Activated naive CD8-positive, alpha-beta T cell treated with anti-CD3 and anti-CD28 coated beads, Interleukin-2, amount 10 ng/mL, durations not matched to agents 7 days and 5 days (primary cell): ENCODE data around the gene GAB4. TPM values are rescaled to one million over a fixed set of nuclear protein-coding genes. Genes with fewer than 3 reads are reported as not detected.

Source experiments
- ATAC-seq: fragments of 150-1000 bp; cut with Tn5 transposase; one replicate; pipeline ENCODE4 v1.10.0; 2021; ENCODE audit warnings: low read depth, moderate library complexity
- POLR2A ChIA-PET: fragments of 350-600 bp; sonication (Branson Sonifier 250); formaldehyde crosslinking; loops from one replicate; lab custom pipeline; 2021; ENCODE audit warnings: antibody characterized with exemption; lab: Charles Lee
- DNase-seq: peaks from one replicate; pipeline ENCODE4 v3.0.0; 2021
- H3K27ac Mint-ChIP-seq: one replicate; pipeline ENCODE4 v1.8.0; 2022; ENCODE audit warnings: mild to moderate bottlenecking, mixed read lengths
- H3K27me3 Mint-ChIP-seq: one replicate; pipeline ENCODE4 v1.8.0; 2022; ENCODE audit warnings: mild to moderate bottlenecking, moderate library complexity, mixed read lengths
- H3K36me3 Mint-ChIP-seq: one replicate; pipeline ENCODE4 v1.8.0; 2021; ENCODE audit warnings: mild to moderate bottlenecking, mixed read lengths
- H3K4me1 Mint-ChIP-seq: one replicate; pipeline ENCODE4 v1.8.0; 2021; ENCODE audit warnings: mixed read lengths
- H3K4me3 Mint-ChIP-seq: one replicate; pipeline ENCODE4 v1.8.0; 2022; ENCODE audit warnings: mild to moderate bottlenecking, moderate library complexity, mixed read lengths
- H3K9me3 Mint-ChIP-seq: one replicate; pipeline ENCODE4 v1.8.0; 2021; ENCODE audit warnings: mixed read lengths
- total RNA-seq, 2 experiments: library from RNA; stranded (reverse); gene quantifications; one replicate each; pipeline ENCODE4 v1.2.3, GENCODE V29; 2021

The GAB4 gene
- total RNA-seq, 2 experiments from 2014 or later, result not detected

DNA sequence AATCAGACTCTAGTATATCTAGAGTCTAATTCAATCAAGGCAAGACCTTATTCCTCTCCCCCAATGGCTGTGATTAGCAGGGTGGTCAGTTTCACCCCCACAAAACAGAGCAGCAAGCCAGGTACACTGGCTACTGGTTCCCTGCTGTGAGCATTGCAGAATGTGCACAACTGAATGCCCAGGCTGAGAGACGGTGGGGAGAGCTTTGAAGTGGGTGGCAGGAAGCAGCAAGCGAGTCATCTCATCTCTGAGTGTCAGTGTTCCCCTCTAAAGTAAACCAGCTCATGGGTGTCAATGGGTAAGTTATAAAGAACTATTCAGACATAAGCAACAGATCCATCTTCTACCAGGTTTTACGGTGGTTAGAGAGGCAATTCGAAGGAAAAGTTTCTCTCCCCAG, 37.6 kb downstream of the GAB4 start:
- Mint-ChIP-seq H3K27me3 (peaks cover 6% of the 10 kb centered on the region), H3K4me3 (no peak overlapping the region), H3K9me3 (no peaks in the 10 kb centered on the region), H3K36me3 (no peaks in the 10 kb centered on the region), H3K4me1 (peaks cover 11% of the 10 kb centered on the region), H3K27ac (no peak overlapping the region)
- POLR2A ChIA-PET, result no interaction called here
- peak; percentile 94 for ATAC-seq
- no peak for DNase-seq

DNA sequence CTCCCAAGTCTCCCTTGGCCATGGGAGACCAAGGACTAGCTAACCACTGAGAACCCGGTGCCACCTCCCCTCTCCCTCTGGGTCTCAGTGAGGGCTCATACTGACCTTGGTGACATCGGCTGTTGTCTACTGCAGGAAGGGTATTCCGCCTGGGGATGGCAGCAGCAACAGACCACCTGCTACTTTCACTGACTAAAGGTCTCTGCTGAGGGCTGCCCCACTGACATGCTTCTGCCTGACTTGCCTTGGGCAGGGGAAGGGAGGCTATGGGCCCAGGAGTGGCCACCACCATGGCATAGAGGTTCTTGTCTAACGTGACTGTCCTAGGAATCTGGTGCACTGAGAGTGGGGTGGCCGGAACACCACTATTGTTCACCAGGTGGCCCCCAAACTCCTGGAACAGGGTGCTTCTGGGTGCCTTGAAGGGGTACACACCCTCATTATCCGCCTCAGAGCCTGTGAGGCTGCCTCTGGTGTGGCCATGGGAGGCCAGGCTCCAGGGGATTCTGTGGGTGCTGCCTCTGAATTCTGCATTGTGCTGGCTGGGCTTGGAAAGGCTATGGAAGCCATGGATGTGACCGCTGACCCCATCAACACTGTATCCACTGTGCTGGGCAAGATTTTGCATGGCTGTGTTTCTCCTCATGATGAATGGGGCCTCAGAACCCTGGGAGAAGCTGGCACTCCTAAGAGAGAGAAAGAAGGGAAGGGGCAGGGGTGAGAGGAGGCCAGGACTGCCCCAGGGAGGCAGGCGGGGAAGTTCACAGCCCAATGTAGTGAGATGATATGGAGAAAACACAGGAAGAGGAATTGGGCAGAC, 38.3 kb downstream of the GAB4 start:
- Mint-ChIP-seq H3K9me3 (no peaks in the 10 kb centered on the region), H3K4me3 (no peak overlapping the region), H3K27ac (no peak overlapping the region), H3K36me3 (no peaks in the 10 kb centered on the region), H3K4me1 (peaks cover 11% of the 10 kb centered on the region), H3K27me3 (peaks cover 6% of the 10 kb centered on the region)
- DNase-seq (no peak), ATAC-seq (no peak)
- POLR2A ChIA-PET, result no interaction called here

DNA sequence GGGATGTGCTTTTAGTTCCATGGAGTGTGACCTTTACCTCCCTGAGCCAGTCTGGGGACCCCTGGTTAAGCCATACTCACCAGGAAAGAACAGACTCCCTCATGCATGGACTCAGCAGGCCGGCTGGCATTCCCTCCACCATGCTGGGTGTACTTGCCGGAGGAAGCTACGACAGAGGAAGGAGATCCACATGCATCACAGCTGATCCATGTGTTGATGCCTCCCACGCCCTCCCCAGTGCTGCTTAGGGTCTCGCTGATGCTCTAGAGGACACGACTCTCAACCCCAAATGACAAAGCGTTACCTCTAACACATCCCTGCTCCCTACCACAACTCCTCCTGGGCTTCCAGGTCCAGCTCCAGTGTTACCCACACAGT, 39.8 kb downstream of the GAB4 start:
- no peak for ATAC-seq

DNA sequence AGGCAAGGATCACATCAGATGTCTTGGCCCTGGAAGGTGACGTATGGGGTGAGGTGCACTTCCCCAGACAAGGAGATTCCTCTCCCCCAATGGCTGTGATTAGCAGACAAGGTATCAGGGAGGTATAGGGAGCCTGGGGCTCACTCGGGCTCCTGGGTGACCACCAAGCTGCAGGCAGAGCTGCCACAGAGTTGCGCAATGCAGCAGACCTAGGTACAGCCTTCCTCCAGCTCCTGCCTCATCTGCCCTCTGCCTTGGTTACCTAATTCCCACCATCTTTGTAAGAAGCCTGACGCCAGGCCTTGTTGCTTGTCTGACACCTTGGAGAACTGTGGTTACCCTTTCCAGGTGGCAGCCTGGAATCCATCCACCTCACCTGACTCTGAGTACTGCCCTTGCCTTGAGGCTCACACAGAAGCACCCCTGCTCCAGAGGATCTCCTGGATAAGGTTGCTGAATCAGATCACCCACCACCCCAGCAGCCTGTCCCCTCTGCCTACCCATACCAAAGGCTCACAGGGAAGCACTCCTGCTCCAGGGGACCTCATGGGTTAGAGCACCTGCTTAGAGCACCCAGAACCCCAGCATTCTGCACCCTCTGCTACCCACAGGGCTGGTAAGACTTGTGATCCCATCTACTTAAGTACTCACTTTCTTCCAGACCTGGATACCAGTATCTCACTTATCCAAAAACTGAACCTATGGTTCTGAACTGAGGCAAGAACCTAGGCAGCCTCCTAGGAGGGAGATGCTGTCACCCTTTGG, 40.4 kb downstream of the GAB4 start:
- ATAC-seq, result no peak
- H3K36me3 Mint-ChIP-seq, result no peaks in the 10 kb centered on the region
- POLR2A ChIA-PET, result no interaction called here
- no peak for DNase-seq
- H3K4me1 Mint-ChIP-seq, result peaks cover 10% of the 10 kb centered on the region
- H3K9me3 Mint-ChIP-seq, result no peaks in the 10 kb centered on the region
- peaks cover 4% of the 10 kb centered on the region for H3K27me3 Mint-ChIP-seq
- H3K4me3 Mint-ChIP-seq, result no peak overlapping the region
- H3K27ac Mint-ChIP-seq, result no peak overlapping the region

More for the DNA sequence above, 39.8 kb downstream of the GAB4 start:
- Mint-ChIP-seq H3K27me3 (peaks cover 6% of the 10 kb centered on the region), H3K27ac (no peak overlapping the region), H3K36me3 (no peaks in the 10 kb centered on the region), H3K4me3 (no peak overlapping the region), H3K4me1 (peaks cover 10% of the 10 kb centered on the region), H3K9me3 (no peaks in the 10 kb centered on the region)
- POLR2A ChIA-PET, result no interaction called here
- DNase-seq, result no peak

DNA sequence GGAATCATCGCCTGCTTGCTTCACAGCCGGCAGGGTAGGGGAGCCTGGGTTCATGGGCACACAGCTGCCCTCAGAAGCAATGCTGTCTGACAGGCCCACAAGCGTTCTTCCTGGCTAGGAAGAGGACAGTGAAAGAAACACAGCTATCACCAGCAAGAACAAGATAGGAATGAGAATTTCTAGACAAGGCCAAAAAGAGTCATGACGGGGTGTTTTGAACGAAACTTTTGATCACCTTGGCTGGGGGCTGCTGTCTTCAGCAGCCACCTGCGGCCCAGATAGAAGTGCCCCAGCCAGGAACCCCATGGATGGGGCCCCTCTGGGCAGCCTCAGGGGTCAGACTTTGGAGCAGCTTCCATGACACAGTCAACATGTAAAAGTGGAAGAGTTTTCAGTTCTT, 41.8 kb downstream of the GAB4 start:
- Mint-ChIP-seq H3K36me3 (no peaks in the 10 kb centered on the region), H3K4me1 (peaks cover 10% of the 10 kb centered on the region), H3K27ac (no peak overlapping the region), H3K9me3 (no peaks in the 10 kb centered on the region), H3K4me3 (no peak overlapping the region), H3K27me3 (no peaks in the 10 kb centered on the region)
- ATAC-seq, result no peak
- POLR2A ChIA-PET, result no interaction called here
- DNase-seq, result no peak

DNA sequence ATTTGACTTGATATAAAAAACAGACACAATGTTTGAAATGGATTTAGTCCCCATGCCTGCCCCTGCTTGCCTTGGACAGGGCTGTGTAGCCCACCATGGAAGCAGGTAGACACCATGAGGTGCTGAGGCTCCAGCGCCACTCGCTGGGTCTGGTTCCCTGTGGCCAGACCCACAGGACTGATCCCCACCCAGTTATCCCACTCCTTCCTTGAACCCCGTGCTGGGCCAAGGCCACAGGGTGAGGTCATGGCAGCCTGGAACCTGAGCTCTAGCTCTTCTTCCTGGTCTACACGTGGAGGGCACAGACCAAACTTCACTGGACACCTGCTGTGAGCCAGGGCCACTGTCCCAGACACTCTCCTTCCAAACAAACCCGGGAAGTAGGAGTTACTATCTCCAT, 42.5 kb downstream of the GAB4 start:
- H3K4me1 Mint-ChIP-seq, result peaks cover 5% of the 10 kb centered on the region
- POLR2A ChIA-PET, result no interaction called here

DNA sequence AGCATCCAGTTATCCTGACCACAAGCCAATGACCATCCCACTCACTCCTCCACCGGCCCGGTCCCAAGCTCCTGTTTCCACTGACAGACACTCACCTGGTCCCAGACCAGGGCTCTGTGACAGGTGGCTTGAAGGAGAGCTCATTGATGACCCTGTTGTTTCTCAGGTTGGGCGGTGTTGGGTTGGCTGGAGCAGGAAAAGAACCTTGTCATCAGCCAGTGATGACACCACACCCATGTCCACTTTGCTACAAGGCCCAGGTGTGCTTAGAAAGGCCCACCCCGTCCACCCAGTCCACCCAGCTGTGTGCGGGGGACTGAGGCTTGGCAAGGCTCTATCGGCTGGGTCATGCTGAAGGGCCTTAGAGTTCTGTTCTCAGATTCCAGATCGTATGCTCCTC, 42.9 kb downstream of the GAB4 start:
- POLR2A ChIA-PET, result no interaction called here
- H3K36me3 Mint-ChIP-seq, result no peaks in the 10 kb centered on the region
- H3K27ac Mint-ChIP-seq, result no peak overlapping the region

More for the DNA sequence above, 42.5 kb downstream of the GAB4 start:
- ATAC-seq, result no peak
- H3K9me3 Mint-ChIP-seq, result no peaks in the 10 kb centered on the region
- H3K36me3 Mint-ChIP-seq, result no peaks in the 10 kb centered on the region
- H3K4me3 Mint-ChIP-seq, result no peak overlapping the region
- no peaks in the 10 kb centered on the region for H3K27me3 Mint-ChIP-seq
- no peak for DNase-seq
- H3K27ac Mint-ChIP-seq, result no peak overlapping the region

DNA sequence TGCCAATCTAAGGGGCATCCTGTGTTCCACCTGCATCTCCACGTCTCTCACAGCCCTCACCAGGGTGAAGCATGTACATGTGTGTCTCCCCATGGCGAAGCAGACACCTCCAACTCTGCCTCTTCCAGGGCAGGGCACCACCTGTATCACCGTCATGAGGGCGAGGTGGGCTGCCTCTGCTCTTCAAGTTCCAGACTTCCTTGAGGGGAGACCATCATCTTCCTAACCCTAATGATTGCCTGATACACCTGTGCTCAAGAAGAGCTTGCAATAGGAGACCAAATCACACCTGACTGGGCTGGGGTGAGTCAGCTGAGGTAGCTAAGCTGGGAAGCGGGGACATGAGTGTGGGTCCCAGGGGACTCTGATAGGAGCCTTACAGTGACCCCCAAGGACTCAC, 43.7 kb downstream of the GAB4 start:
- DNase-seq (no peak), ATAC-seq (no peak)
- no peaks in the 10 kb centered on the region for H3K27me3 Mint-ChIP-seq
- no peak overlapping the region for H3K4me3 Mint-ChIP-seq
- no peaks in the 10 kb centered on the region for H3K4me1 Mint-ChIP-seq
- peak overlapping the region; percentile 11 for H3K27ac Mint-ChIP-seq
- POLR2A ChIA-PET, result no interaction called here
- H3K36me3 Mint-ChIP-seq, result no peaks in the 10 kb centered on the region
- H3K9me3 Mint-ChIP-seq, result no peaks in the 10 kb centered on the region

More for the DNA sequence above, 42.9 kb downstream of the GAB4 start:
- Mint-ChIP-seq H3K4me1 (peaks cover 2% of the 10 kb centered on the region), H3K27me3 (no peaks in the 10 kb centered on the region), H3K4me3 (no peak overlapping the region), H3K9me3 (no peaks in the 10 kb centered on the region)
- no peak for DNase-seq
- no peak for ATAC-seq

DNA sequence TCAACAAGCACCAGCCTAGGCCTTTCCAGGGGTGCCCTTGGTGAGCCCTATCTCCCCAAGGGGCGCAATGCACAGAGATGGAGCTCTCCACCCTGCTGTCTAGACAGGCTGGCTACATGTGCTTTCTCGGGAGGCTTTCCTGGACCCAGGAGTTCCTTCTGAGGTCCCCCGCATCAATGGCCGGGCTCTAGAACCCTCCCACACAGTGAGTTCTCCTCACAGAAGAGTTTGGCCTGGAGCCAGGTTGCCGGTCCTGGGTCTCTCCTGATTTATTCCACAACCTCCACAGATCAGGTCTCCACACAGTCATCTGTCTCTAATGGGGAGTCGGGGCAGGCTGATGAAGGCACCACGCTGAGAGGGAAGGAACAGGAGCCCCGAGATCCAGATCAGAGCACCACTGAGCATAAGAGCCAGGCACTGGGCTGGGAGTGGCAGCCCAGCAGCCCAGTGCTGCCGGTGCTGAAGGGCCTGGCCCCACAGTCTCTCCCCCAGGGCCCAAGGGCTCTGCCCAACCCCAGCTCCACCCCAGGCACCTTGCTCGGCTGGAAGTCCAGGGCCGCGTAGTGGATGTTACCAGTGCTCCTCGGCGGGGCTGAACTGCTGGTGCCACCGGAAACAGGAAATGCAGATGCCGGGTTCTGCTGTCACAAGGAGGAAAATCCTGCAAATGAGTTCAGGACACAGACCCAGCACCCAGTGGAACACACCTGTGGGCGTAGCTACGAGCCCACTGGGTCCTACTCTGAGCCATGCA, 44.7 kb downstream of the GAB4 start:
- DNase-seq, result no peak
- H3K27me3 Mint-ChIP-seq, result no peaks in the 10 kb centered on the region
- ATAC-seq, result no peak
- no peak overlapping the region for H3K4me3 Mint-ChIP-seq
- POLR2A ChIA-PET, result no interaction called here
- no peak overlapping the region for H3K27ac Mint-ChIP-seq
- no peaks in the 10 kb centered on the region for H3K4me1 Mint-ChIP-seq
- H3K36me3 Mint-ChIP-seq, result no peaks in the 10 kb centered on the region
- no peaks in the 10 kb centered on the region for H3K9me3 Mint-ChIP-seq

DNA sequence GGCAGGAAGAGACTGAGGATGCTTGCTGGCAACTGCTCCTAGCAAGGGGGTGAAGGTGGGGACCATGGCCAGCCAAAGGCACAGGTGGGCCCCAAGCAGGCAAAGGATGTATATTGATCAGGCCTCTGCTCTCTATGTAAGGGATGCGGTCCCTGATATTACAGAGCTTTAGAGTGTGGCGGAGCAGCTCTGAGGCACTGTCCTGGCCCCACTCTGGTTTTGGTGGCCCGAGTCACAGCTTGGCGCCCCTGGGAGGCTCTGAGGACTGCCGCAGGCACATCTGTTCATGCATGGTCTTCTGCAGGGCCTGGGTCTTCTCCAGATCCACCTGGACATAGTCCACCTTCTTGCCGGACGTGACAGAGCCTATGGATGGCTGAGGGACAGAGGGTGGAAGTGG, 45.5 kb downstream of the GAB4 start:
- POLR2A ChIA-PET, result no interaction called here
- DNase-seq (no peak), ATAC-seq (no peak)
- Mint-ChIP-seq H3K27me3 (no peaks in the 10 kb centered on the region), H3K9me3 (no peaks in the 10 kb centered on the region), H3K27ac (no peak overlapping the region), H3K4me3 (no peak overlapping the region), H3K4me1 (no peaks in the 10 kb centered on the region), H3K36me3 (no peaks in the 10 kb centered on the region)

DNA sequence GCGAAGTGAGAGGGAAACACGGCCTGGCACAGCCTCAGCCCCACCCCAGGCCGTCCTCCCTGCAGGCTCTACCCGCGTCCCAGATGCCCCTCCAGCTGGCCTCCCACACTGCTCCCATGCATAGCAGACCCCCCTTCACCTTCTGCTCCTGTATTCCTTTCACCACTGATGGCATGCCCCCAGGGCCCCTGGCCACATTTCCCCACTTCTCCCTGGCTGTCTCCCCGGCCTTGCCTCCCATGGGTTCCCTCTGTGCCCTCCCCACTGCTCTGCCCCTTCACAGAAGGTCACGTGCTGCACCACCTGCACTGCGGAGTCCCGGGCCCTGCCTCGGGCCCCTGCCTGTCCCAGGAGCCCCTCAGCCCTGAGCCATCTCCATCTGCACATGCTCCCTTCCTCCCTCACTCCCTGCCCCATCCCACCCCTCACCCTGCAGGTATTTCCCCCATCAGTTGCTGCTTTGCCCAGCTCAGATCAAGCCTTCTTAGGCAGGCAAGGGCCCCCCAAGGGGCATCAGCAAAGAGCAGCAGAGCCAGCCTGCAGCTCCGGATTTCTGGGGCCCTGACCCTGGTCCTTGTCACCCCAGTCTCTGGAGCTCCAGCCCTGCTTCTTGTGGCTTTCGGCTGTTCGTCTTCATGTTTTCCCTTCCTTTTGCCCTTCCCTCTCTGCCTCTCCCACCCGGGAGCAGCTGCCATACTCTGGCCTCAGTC, 46.4 kb downstream of the GAB4 start:
- ATAC-seq, result no peak
- Mint-ChIP-seq H3K4me3 (no peak overlapping the region), H3K27me3 (no peaks in the 10 kb centered on the region), H3K36me3 (no peaks in the 10 kb centered on the region), H3K27ac (peak overlapping the region; percentile 6), H3K4me1 (no peaks in the 10 kb centered on the region), H3K9me3 (no peaks in the 10 kb centered on the region)
- DNase-seq, result no peak
- POLR2A ChIA-PET, result no interaction called here

DNA sequence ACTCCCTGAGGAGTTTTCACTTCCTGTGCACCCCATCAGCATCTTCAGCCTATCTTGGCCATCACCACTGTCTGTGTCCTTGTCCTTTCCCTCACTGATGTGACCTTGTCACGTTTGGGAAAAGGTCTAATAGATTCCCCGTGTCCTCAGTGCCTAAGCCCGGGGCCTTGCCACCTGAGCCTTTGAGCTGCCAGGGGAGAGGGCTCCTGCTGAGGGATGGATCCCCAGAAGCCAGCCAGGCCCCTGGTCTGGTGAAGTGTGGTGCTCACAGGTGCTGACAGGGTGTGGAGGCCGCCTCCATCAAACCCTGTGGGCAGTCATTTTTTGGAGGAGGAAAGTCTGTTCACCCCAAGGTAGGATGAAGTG, 47.2 kb downstream of the GAB4 start:
- Mint-ChIP-seq H3K27ac (no peak overlapping the region), H3K27me3 (no peaks in the 10 kb centered on the region), H3K4me1 (peaks cover 2% of the 10 kb centered on the region), H3K9me3 (no peaks in the 10 kb centered on the region), H3K4me3 (no peak overlapping the region), H3K36me3 (no peaks in the 10 kb centered on the region)
- DNase-seq, result no peak
- ATAC-seq, result no peak
- POLR2A ChIA-PET, result no interaction called here

DNA sequence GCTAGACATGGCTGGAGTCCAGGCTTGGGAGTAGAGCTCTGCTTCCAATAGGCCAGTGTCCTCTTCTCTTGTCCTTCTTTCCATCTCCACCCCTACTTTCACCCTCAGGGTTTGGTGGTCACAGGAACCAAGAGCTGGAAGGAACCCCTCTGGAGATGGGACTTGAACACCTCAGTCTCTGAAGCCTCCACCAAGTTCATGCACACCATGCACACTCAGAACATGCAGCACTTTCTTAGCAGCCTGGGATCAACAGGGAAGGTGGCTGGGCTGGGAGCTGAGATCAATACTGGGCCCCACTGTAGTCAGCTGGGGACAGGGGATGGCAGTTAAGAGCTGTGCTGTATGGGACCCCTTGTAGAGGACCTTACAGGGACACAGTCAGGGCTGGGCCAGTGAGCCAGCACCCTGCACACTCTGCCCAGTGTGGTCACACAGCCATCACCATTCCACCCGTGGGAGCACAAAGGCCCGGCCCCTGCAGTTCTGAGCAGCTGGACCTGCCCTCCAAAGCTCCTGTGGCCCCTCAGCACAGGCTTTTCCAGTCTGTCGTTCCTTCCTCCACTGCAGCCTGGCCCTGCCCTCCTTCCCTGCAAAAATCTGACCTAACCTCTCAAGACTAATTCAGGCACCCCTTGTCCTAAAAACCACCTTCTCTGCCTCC, 47.7 kb downstream of the GAB4 start:
- ATAC-seq (no peak), DNase-seq (no peak)
- no peak overlapping the region for H3K4me3 Mint-ChIP-seq
- no peaks in the 10 kb centered on the region for H3K27me3 Mint-ChIP-seq
- no peaks in the 10 kb centered on the region for H3K36me3 Mint-ChIP-seq
- no peak overlapping the region for H3K27ac Mint-ChIP-seq
- POLR2A ChIA-PET, result no interaction called here
- no peaks in the 10 kb centered on the region for H3K9me3 Mint-ChIP-seq
- peaks cover 5% of the 10 kb centered on the region for H3K4me1 Mint-ChIP-seq
